Sigmoid colon (tissue), 7 donors: ENCODE measurements around the gene PNKP. TPM values are rescaled to one million over a fixed set of nuclear protein-coding genes. Genes with fewer than 3 reads are reported as not detected.

ENCODE experiments used
- DNase-seq: peaks from one replicate; pipeline ENCODE4 v3.0.0-alpha.2; 2019
- H3K27ac ChIP-seq, 4 donors: fragments of 200-600 bp; sonication (generic); one replicate each; pipeline ENCODE4 v1.5.1; 2016 to 2019; ENCODE audit warnings: mild to moderate bottlenecking in 1 of 4
- H3K27me3 ChIP-seq, 3 donors: fragments of 200-600 bp; sonication (generic); one replicate each; pipeline ENCODE4 v1.5.1; 2019; ENCODE audit warnings: mild to moderate bottlenecking in 1 of 3
- H3K36me3 ChIP-seq, 4 donors: fragments of 200-600 bp; sonication (generic); one replicate each; pipeline ENCODE4 v1.5.1; 2016 to 2019
- H3K4me1 ChIP-seq, 4 donors: fragments of 200-600 bp; sonication (generic); one replicate each; pipeline ENCODE4 v1.5.1; 2017 to 2019
- H3K4me3 ChIP-seq, 4 donors: fragments of 200-600 bp; sonication (generic); one replicate each; pipeline ENCODE4 v1.5.1; 2017 to 2019; ENCODE audit warnings: mild to moderate bottlenecking in 2 of 4, moderate library complexity in 1 of 4
- H3K9me3 ChIP-seq, 4 donors: fragments of 200-600 bp in 3 of 4; sonication (generic) in 3 of 4; one replicate each; pipeline versions ENCODE4 v1.5.1 to v1.6.1; 2013 to 2019
- EP300 ChIP-seq, 4 donors: sonication (generic); formaldehyde crosslinking; IDR thresholded peaks; one replicate each; pipeline ENCODE4 v1.6.1; 2017; ENCODE audit warnings: antibody characterized with exemption in 4 of 4
- POLR2A ChIP-seq, 2 donors: fragments of 450-650 bp; IDR thresholded peaks; one replicate each; pipeline ENCODE4 v1.6.1; 2016; ENCODE audit warnings: antibody characterized with exemption in 2 of 2, mild to moderate bottlenecking in 2 of 2, moderate library complexity in 2 of 2
- POLR2AphosphoS5 ChIP-seq, 4 donors: sonication (generic); formaldehyde crosslinking; IDR thresholded peaks; one replicate each; pipeline ENCODE4 v1.6.1; 2017; ENCODE audit warnings: antibody characterized with exemption in 4 of 4
- WGBS, 2 donors: extraction: QIAGEN DNeasy Blood & Tissue Kit; methylation state at CpG; one replicate each; pipeline ENCODE4 v1.1.7; 2013; 5-methylcytosine and 5-hydroxymethylcytosine counted together
- intact Hi-C: fragments of 100-400 bp; cut with DNase I; formaldehyde crosslinking; loops from one replicate; pipeline ENCODE4 v1.15.1; 2023
- polyA plus RNA-seq, 3 donors: library from polyadenylated mRNA; stranded (reverse); fragments of 200-250 nt; gene quantifications; one replicate each; pipeline ENCODE4 v1.2.3, GENCODE V29; 2013
- total RNA-seq, 4 donors: library from RNA; depleted of rRNA; stranded (reverse); fragments of >200 nt; gene quantifications; one replicate each; pipeline ENCODE4 v1.1.0, GENCODE V29; 2016
- TF ChIP-seq, protein P1 (sequence below), 4 experiments: fragments of 450-650 bp in 3 of 4; fragments of 200-600 bp in 1 of 4; IDR thresholded peaks; one replicate each; pipeline ENCODE4 v1.5.1; 2016 to 2019; ENCODE audit warnings: antibody characterized with exemption in 4 of 4, mild to moderate bottlenecking in 3 of 4, moderate library complexity in 2 of 4
- donor health status: healthy with polysubstance abuse.
- donor health status: Bipolar disorder and iron deficiency.
- donor health status: healthy.

PNKP gene
- total and polyA plus RNA-seq, 7 donors = 27.0 to 88.8 (median 34.0) TPM

DNA sequence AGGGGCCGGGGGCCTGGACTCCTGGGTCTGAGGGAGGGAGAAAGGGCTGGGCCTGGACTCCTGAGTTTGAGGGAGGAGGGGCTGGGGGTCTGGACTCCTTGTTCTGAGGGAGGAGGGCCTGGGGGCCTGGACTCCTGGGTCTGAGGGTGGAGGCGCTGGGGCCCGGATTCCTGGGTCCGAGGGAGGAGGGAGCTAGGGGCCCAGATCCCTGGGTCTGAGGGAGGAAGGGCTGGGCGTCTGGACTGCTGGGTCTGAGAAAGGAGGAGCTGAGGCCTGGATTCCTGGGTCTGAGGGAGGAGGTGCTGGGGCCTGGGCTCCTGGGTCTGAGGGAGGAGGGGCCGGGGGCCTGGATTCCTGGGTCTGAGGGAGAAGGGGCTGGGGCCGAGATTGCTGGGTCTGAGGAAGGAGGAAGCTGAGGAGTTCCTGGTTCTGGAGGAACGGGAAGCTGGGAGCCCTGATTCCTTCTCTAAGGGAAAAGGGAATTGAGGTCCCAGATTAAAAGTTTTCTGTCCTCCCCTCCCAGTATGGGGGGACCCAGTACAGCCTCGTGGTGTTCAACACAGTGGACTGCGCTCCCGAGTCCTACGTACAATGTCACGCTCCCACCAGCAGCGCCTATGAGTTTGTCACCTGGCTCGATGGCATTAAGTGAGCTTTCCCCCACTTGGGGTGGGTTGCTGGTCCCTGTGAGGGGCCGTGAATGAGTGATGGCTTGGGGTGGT lies 48.6 kb downstream of the PNKP start:
- H3K9me3 ChIP-seq = no peaks in the 10 kb centered on the region
- TF ChIP-seq EP300 (IDR thresholded peaks at IDR 0.05) = no peak
- no peak for TF ChIP-seq POLR2AphosphoS5 (IDR thresholded peaks at IDR 0.05)
- no peak for TF ChIP-seq POLR2A (IDR thresholded peaks at IDR 0.05)
- TF ChIP-seq, protein P1, sequence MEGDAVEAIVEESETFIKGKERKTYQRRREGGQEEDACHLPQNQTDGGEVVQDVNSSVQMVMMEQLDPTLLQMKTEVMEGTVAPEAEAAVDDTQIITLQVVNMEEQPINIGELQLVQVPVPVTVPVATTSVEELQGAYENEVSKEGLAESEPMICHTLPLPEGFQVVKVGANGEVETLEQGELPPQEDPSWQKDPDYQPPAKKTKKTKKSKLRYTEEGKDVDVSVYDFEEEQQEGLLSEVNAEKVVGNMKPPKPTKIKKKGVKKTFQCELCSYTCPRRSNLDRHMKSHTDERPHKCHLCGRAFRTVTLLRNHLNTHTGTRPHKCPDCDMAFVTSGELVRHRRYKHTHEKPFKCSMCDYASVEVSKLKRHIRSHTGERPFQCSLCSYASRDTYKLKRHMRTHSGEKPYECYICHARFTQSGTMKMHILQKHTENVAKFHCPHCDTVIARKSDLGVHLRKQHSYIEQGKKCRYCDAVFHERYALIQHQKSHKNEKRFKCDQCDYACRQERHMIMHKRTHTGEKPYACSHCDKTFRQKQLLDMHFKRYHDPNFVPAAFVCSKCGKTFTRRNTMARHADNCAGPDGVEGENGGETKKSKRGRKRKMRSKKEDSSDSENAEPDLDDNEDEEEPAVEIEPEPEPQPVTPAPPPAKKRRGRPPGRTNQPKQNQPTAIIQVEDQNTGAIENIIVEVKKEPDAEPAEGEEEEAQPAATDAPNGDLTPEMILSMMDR (IDR thresholded peaks at IDR 0.05) = no peak
- intact Hi-C loops = loop anchor here (2.0 to 5.0 kb wide), 2 partner anchors 32 to 1187 kb away; partner anchors contain the start of gene PTOV1
- peaks cover 0 to 25% (median 7%) of the 10 kb centered on the region in 4 donors for H3K36me3 ChIP-seq
- peaks cover 0 to 32% (median 30%) of the 10 kb centered on the region in 4 donors for H3K4me1 ChIP-seq
- H3K27me3 ChIP-seq = no peaks in the 10 kb centered on the region
- WGBS, 2 donors = 26 to 39% methylated on average over 16 of the region's 16 CpGs
- H3K27ac ChIP-seq = peak overlapping the region; percentile 96 to 98 (median 96)
- H3K4me3 ChIP-seq = peak overlapping the region; percentile 77 to 94 (median 82)
- DNase-seq = no peak

DNA sequence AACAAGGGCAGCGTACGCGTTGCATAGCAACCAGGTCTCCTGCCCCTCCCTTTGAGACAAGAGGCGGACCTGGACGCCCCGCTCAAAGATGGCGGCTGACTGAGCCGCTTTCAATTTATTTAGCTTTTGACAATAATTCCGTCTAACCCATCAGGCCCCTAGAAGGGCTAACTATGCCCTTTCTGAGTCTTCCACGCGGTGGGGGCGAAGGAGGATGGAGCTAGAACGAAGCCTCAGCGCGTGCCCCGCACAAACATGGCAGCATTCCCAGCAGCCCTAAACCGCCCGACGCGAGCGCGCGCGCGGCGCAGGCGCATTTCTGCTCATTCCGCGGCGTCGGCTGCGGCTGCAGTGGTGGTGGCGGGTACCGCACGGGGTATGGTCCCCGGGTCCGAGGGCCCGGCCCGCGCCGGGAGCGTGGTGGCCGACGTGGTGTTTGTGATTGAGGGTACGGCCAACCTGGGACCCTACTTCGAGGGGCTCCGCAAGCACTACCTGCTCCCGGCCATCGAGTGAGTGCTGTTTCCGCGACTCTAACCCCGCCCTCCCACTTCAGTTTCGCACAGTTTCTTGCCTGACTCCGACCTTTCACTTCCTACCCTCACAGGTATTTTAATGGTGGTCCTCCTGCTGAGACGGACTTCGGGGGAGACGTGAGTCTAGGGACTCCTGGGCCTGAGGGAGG lies 49.3 kb downstream of the PNKP start, which contains the start of gene MED25:
TSS of gene MED25 (plus strand) at position 326 of the 685 bp plus-strand sequence. CDS start at position 379, 53 bp downstream.
- no peak for TF ChIP-seq EP300 (IDR thresholded peaks at IDR 0.05)
- TF ChIP-seq POLR2A (IDR thresholded peaks at IDR 0.05) = peak; percentile 68 to 76
- TF ChIP-seq, protein P1 (IDR thresholded peaks at IDR 0.05) = peak; percentile 34 to 73 (median 51)
- peak; percentile 77 to 94 (median 91) for TF ChIP-seq POLR2AphosphoS5 (IDR thresholded peaks at IDR 0.05)
- Histone ChIP-seq H3K4me3 (peak within 1 kb of the TSS; percentile 77 to 94 (median 82)), H3K9me3 (no peaks in the 10 kb centered on the region), H3K36me3 (peaks cover 0 to 18% (median 2%) of the 10 kb centered on the region in 4 donors), H3K27me3 (no peaks in the 10 kb centered on the region), H3K4me1 (peaks cover 0 to 35% (median 30%) of the 10 kb centered on the region in 4 donors), H3K27ac (peak within 1 kb of the TSS; percentile 96 to 98 (median 96))
- WGBS, 2 donors = 0 to 1% methylated on average over 57 of the region's 57 CpGs
- intact Hi-C loops = loop anchor here (1.0 to 5.0 kb wide), 3 partner anchors 33 to 1186 kb away; partner anchors contain the start of gene PTOV1
- peak; percentile 91 for DNase-seq

DNA sequence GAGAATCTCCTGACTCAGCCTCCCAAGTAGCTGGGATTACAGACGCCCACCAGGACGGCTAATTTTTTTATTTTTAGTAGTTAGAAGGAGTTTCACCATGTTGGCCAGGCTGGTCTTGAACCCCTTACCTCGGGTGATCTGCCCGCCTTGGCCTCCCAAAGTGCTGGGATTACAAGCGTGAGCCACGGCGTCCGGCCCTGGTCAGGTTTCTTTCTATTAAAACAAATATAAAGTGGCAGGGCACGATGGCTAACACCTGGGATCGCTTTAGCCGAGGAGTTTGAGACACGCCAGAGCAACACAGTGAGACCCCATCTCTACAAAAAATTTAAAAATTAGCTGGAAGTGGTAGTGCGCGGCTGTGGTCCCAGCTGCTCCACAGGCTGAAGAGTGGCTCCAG lies 50.8 kb downstream of the PNKP start:
- no peak for TF ChIP-seq POLR2A (IDR thresholded peaks at IDR 0.05)
- TF ChIP-seq, protein P1 (IDR thresholded peaks at IDR 0.05) = no peak
- no peak for TF ChIP-seq POLR2AphosphoS5 (IDR thresholded peaks at IDR 0.05)
- no peak for TF ChIP-seq EP300 (IDR thresholded peaks at IDR 0.05)
- intact Hi-C loops = loop anchor here (5.0 kb wide), 1 partner anchor 1184 kb away; no protein-coding TSS in a partner anchor
- H3K36me3 ChIP-seq = peaks cover 0 to 10% (median 0%) of the 10 kb centered on the region in 4 donors
- DNase-seq = no peak
- H3K4me3 ChIP-seq = peak overlapping the region in 2 of 4 donors; percentile 77 to 80
- H3K4me1 ChIP-seq = peaks cover 0 to 43% (median 37%) of the 10 kb centered on the region in 4 donors
- no peaks in the 10 kb centered on the region for H3K27me3 ChIP-seq
- no peaks in the 10 kb centered on the region for H3K9me3 ChIP-seq
- H3K27ac ChIP-seq = peak overlapping the region; percentile 96 to 98 (median 96)
- WGBS, 2 donors = 77 to 83% methylated on average over 14 of the region's 14 CpGs

DNA sequence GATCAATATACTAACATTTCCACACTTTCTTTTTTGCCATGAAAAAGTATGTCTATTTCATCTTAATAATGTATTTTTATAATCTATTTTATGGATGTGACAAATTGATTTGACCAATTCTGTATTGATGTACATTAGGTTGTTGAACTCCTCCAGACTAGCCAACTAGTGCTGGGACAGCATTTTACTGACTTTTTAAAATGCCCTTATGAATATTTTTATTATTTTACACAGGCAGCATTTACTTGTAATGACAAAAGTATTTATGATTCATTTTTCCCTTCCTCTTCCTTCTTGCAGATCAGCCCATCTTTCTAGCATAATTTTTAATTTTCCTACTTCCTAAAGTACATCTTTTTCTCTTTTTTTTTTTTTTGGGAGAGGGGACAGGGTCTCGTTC lies 53.4 kb downstream of the PNKP start:
- peak overlapping the region in 3 of 4 donors; percentile 53 to 72 (median 61) for H3K4me3 ChIP-seq
- intact Hi-C loops = no loop called here
- H3K9me3 ChIP-seq = no peaks in the 10 kb centered on the region
- H3K36me3 ChIP-seq = no peaks in the 10 kb centered on the region
- DNase-seq = no peak
- WGBS, 2 donors = 80 to 91% methylated on average over 1 of the region's 1 CpG
- H3K27me3 ChIP-seq = no peaks in the 10 kb centered on the region
- H3K4me1 ChIP-seq = peaks cover 0 to 35% (median 33%) of the 10 kb centered on the region in 4 donors
- TF ChIP-seq POLR2A (IDR thresholded peaks at IDR 0.05) (no peak), POLR2AphosphoS5 (IDR thresholded peaks at IDR 0.05) (no peak), EP300 (IDR thresholded peaks at IDR 0.05) (no peak)
- TF ChIP-seq, protein P1 (IDR thresholded peaks at IDR 0.05) = no peak
- peak overlapping the region; percentile 84 to 91 (median 86) for H3K27ac ChIP-seq
